Activated B cell treated with CpG ODN at 0.5 μM for 24 hours (primary cell): Measurements from ENCODE around the gene ABI3. TPM values are rescaled to one million over a fixed set of nuclear protein-coding genes. Genes with fewer than 3 reads are reported as not detected.
"Not testable (repeated sequence)": the region's sequence is repeated elsewhere in the genome, so short reads cannot be mapped to it uniquely, and the experiment has no call there.

Experiments
- ATAC-seq: fragments of 200-7000 bp; cut with Tn5 transposase; one replicate; pipeline ENCODE4 v1.10.0; 2021; ENCODE audit warnings: low read depth, mild to moderate bottlenecking, moderate library complexity
- CTCF ChIA-PET: fragments of 350-600 bp; sonication (Branson Sonifier 250); formaldehyde crosslinking; loops from one replicate; lab custom pipeline; 2021; ENCODE audit warnings: antibody characterized with exemption; lab: Charles Lee
- POLR2A ChIA-PET: fragments of 350-600 bp; sonication (Branson Sonifier 250); formaldehyde crosslinking; loops from one replicate; lab custom pipeline; 2021; ENCODE audit warnings: antibody characterized with exemption; lab: Charles Lee
- DNase-seq: peaks from one replicate; pipeline ENCODE4 v3.0.0; 2022
- H3K27ac Mint-ChIP-seq: one replicate; pipeline ENCODE4 v1.8.0; 2020; ENCODE audit warnings: mixed read lengths
- H3K27me3 Mint-ChIP-seq: one replicate; pipeline ENCODE4 v1.8.0; 2021; ENCODE audit warnings: mixed read lengths
- H3K36me3 Mint-ChIP-seq: one replicate; pipeline ENCODE4 v1.8.0; 2021; ENCODE audit warnings: low read depth, mixed read lengths
- H3K4me1 Mint-ChIP-seq: one replicate; pipeline ENCODE4 v1.8.0; 2021; ENCODE audit warnings: mixed read lengths
- H3K4me3 Mint-ChIP-seq: one replicate; pipeline ENCODE4 v1.8.0; 2020; ENCODE audit warnings: mild to moderate bottlenecking, mixed read lengths
- H3K9me3 Mint-ChIP-seq: one replicate; pipeline ENCODE4 v1.8.0; 2020; ENCODE audit warnings: mixed read lengths
- CTCF ChIP-seq: fragments of 200-600 bp; IDR thresholded peaks from one replicate; pipeline ENCODE4 v1.8.0; 2022; ENCODE audit warnings: antibody characterized with exemption, mild to moderate bottlenecking
- intact Hi-C: fragments of 100-400 bp; cut with micrococcal nuclease; formaldehyde crosslinking; loops from one replicate; pipeline ENCODE4 v1.15.1; 2024
- total RNA-seq: library from RNA; stranded (reverse); gene quantifications from 2 replicates; pipeline ENCODE4 v1.2.3, GENCODE V29; 2022

ABI3 gene
- total RNA-seq, 1 donor from 2014 or later, result 9.7 TPM

GRCh38 chr17:49170216-49170615 is 40.3 kb upstream of the ABI3 start:
- CTCF ChIA-PET, result interaction anchor here (1.2 kb wide), 1 partner anchor 10 kb away, joined by 3 read pairs; no protein-coding TSS in a partner anchor
- H3K36me3 Mint-ChIP-seq, result peaks cover 2% of the 10 kb centered on the region
- H3K4me3 Mint-ChIP-seq, result no peak overlapping the region
- H3K4me1 Mint-ChIP-seq, result no peaks in the 10 kb centered on the region
- no peak overlapping the region for H3K27ac Mint-ChIP-seq
- H3K9me3 Mint-ChIP-seq, result peaks cover 22% of the 10 kb centered on the region
- H3K27me3 Mint-ChIP-seq, result peaks cover 59% of the 10 kb centered on the region
- no peak for DNase-seq
- intact Hi-C loops, result no loop called here
- POLR2A ChIA-PET, result no interaction called here
- no peak for ATAC-seq
- no peak for TF ChIP-seq CTCF

GRCh38 chr17:49170711-49171110 is 39.8 kb upstream of the ABI3 start:
- H3K9me3 Mint-ChIP-seq, result peaks cover 26% of the 10 kb centered on the region
- H3K4me3 Mint-ChIP-seq, intact Hi-C loops, DNase-seq, H3K36me3 Mint-ChIP-seq, ATAC-seq, H3K27ac Mint-ChIP-seq, H3K4me1 Mint-ChIP-seq: not testable (repeated sequence)
- POLR2A ChIA-PET, result interaction anchor here (0.7 kb wide), 1 partner anchor 12 kb away, joined by 3 read pairs; no protein-coding TSS in a partner anchor
- CTCF ChIA-PET, result interaction anchor here (1.2 kb wide), 2 partner anchors 9 to 10 kb away, joined by 3 read pairs; no protein-coding TSS in a partner anchor
- H3K27me3 Mint-ChIP-seq, result peaks cover 61% of the 10 kb centered on the region

GRCh38 chr17:49175978-49176377 is 34.5 kb upstream of the ABI3 start:
- DNase-seq, ATAC-seq, intact Hi-C loops, H3K36me3 Mint-ChIP-seq, H3K4me1 Mint-ChIP-seq, H3K4me3 Mint-ChIP-seq, H3K27ac Mint-ChIP-seq: not testable (repeated sequence)
- Mint-ChIP-seq H3K9me3 (peaks cover 39% of the 10 kb centered on the region), H3K27me3 (peaks cover 25% of the 10 kb centered on the region)
- ChIA-PET POLR2A (interaction anchor here (0.5 to 0.7 kb wide), 2 partner anchors 48 to 501 kb away, joined by 3 to 4 read pairs; no protein-coding TSS in a partner anchor), CTCF (interaction anchor here (9.0 kb wide), 1 partner anchor 51 kb away, joined by 197 read pairs; the partner anchor contains the start of gene PHOSPHO1)

GRCh38 chr17:49180303-49180702 is 30.2 kb upstream of the ABI3 start:
- CTCF ChIA-PET, result interaction anchor here (0.6 to 9.0 kb wide), 19 partner anchors 8 to 376 kb away, joined by 3 to 197 read pairs (median 5); partner anchors contain the start of genes ABI3, GNGT2 and PHOSPHO1
- Mint-ChIP-seq H3K36me3 (peaks cover 4% of the 10 kb centered on the region), H3K27ac (no peak overlapping the region), H3K27me3 (peaks cover 1% of the 10 kb centered on the region), H3K4me1 (peaks cover 4% of the 10 kb centered on the region), H3K4me3 (no peak overlapping the region), H3K9me3 (peaks cover 20% of the 10 kb centered on the region)
- peak; percentile 54 for TF ChIP-seq CTCF
- DNase-seq, result peak; percentile 58
- intact Hi-C loops, result loop anchor here (1.0 kb wide), 5 partner anchors 12 to 110 kb away; partner anchors contain the start of genes ABI3 and GNGT2
- ATAC-seq, result peak; percentile 52
- POLR2A ChIA-PET, result interaction anchor here (0.6 to 1.7 kb wide), 4 partner anchors 12 to 1448 kb away, joined by 3 to 8 read pairs (median 4); partner anchors contain the start of gene TBX21

GRCh38 chr17:49180998-49181635 is 29.4 kb upstream of the ABI3 start:
- no peak for DNase-seq
- no peak overlapping the region for H3K4me3 Mint-ChIP-seq
- no peaks in the 10 kb centered on the region for H3K36me3 Mint-ChIP-seq
- ChIA-PET CTCF (interaction anchor here (0.8 to 9.0 kb wide), 16 partner anchors 7 to 210 kb away, joined by 3 to 197 read pairs (median 6); partner anchors contain the start of genes ABI3, GNGT2 and PHOSPHO1), POLR2A (interaction anchor here (1.6 to 1.7 kb wide), 2 partner anchors 11 to 49 kb away, joined by 6 to 8 read pairs; no protein-coding TSS in a partner anchor)
- intact Hi-C loops, result loop anchor here (1.0 kb wide), 5 partner anchors 11 to 109 kb away; partner anchors contain the start of genes ABI3 and GNGT2
- no peak for TF ChIP-seq CTCF
- H3K9me3 Mint-ChIP-seq, result peaks cover 13% of the 10 kb centered on the region
- no peaks in the 10 kb centered on the region for H3K27me3 Mint-ChIP-seq
- ATAC-seq, result no peak
- H3K27ac Mint-ChIP-seq, result no peak overlapping the region
- peaks cover 4% of the 10 kb centered on the region for H3K4me1 Mint-ChIP-seq
